G401 (cell line): ENCODE measurements around the gene DISC1. TPM values are rescaled to one million over a fixed set of nuclear protein-coding genes. Genes with fewer than 3 reads are reported as not detected.
A peak's percentile ranks its signal among the peaks of the same experiment; 100 is the strongest.
"Not testable (repeated sequence)": the region's sequence is repeated elsewhere in the genome, so short reads cannot be mapped to it uniquely, and the experiment has no call there.

ENCODE experiments used
- DNase-seq: peaks from one replicate; pipeline ENCODE4 v3.0.0-alpha.2; 2015; ENCODE audit warnings: low spot score
- in situ Hi-C: cut with HindIII; loops from 2 replicates; pipeline ENCODE4 v1.10.0; 2016; ENCODE audit warnings: low sequenced_read_pairs, mixed read lengths
- total RNA-seq: library from RNA; depleted of rRNA; stranded (reverse); fragments of >200 nt; shearing (Covaris generic); gene quantifications from 2 replicates; pipeline ENCODE4 v1.2.3, GENCODE V29; 2014

DISC1 gene
- total RNA-seq, 1 experiment from 2014 or later = 6.1 TPM

DNA sequence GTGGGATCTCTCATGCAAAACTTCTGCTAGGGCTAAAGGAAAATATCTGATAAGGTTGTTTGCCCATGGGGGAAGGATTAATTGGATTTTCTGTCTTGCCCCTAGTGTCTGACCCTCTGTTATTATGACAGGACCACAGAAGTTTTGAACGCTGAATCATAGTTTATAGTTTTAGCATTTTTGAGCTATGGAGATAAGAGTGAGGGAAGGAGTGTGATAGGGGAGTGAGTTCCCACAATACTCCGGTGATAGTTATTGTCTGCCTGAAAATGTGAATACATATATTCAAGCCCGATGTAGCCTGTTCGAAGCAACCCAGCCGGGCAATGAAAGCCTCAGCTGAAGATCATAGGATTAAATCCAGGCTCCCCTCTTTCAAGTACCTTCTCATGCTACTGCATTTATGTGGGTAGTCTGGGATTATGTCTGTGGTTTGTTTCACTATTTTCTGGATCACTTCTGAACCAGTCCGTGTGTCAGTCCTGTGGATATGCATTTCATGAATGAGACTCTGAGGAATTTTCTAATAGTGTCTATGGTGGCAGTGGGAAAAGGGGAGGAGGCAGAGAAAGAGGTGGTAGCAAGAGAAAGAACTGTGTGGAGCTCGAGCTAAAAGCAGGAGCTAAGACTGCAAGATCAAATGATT lies 258.7 kb downstream of the DISC1 start:
- in situ Hi-C loops = no loop called here
- no peak for DNase-seq

DNA sequence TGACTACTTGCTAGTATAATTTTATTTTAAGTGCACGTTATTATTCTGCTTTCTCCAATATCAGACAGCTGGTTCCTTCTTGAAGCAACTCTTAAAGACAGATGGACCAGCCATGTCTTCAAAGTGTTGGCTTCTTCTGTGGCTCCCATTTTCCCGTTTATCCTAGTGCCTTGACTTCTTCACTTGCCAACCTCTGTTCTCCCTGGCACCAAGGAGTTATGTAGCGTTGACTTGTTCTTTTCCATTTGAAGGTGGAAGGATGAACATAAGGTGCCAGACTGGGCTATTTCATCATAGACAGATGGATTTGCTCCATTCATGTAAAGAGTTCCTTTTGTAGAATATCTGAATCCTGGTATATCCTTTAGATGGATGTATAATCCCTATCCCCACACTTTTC lies 260.6 kb downstream of the DISC1 start:
- in situ Hi-C loops = no loop called here
- no peak for DNase-seq

DNA sequence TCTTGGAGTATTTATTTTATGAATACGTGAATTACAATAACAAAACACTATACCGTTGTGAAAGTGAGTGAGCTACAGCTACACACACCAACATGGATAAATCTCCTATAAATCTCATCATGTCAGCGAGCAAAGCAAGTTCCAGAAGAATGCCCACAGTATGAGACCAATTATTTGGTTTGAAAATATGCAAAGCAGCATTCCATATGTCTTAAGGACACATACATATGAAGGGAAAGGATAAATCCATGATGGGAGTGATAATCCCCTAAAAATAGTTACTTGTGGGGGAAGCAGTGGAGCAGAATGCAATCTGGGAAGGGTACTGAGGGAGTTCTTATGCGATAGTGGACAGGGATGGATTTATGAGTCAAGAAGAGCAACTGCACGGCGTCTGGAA lies 261.3 kb downstream of the DISC1 start:
- in situ Hi-C loops = no loop called here

DNA sequence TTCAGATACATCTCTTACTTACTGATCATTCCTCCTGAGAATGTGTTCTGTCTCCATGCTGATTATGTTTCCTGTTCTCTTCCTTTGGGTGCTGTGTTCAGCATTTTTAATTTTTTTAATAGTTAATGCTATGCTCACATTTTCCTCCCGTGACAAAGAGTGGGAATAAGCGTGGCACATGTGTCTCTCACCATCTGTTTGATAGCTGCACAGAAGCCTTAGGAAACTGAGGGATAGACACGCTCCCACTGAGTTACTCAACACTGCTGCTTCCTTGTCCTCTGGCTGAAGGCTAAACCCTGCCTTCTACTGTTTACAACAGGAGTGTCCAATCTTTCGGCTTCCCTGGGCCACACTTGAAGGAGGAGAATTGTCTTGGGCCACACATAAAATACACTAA lies 264.2 kb downstream of the DISC1 start:
- in situ Hi-C loops = no loop called here
- no peak for DNase-seq

More for the DNA sequence above, 261.3 kb downstream of the DISC1 start:
- no peak for DNase-seq

DNA sequence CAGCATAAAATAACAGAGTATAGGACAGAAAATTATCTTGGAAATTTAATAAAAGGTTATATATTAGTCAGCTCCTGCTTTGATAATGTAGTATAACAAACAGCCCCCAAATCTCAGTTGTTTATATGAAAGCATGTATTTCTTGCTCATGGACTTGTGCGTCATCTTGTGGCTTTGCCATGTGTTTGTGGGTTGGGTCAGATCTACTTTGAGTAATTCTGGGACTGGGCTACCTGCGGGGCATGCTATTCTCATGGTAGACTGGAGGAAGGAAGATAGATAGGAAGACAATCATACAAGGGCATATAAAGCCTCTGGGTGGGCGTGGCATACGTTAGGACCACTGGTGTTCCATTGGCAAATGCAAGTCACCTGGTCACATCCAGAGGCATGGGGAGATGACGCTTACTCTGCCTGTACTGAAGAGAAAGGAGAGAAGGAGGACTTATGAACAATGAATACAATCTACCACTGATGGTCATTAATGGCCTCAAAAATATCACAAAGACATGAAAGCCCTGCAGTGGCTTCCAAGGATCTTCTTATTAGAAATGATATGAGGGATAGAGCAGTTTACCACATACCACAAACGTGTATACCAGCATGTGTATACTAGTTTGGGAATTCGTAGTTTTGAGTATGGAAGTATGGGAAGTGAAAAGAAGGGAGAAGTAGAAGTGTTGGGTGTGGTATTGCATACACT lies 267.0 kb downstream of the DISC1 start:
- DNase-seq = no peak
- in situ Hi-C loops = no loop called here

DNA sequence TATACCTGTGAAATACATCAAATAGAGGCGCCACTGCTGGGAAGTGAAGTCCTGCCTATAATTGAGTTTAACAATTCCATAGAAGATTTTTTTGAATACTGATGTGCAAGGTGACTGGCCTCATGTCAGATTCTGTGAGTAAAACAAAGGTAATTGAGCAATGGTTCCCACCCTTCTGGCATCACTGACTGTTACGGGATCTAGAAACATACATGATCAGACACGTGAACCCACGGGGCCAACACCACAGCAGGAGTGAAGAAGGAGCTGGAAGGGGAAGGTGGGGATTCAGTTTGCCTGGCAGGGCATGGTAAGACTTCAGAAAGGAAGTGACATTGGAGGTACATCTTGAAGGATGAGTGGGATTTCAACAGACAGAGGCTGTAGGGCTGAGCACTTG lies 270.2 kb downstream of the DISC1 start:
- in situ Hi-C loops = no loop called here

DNA sequence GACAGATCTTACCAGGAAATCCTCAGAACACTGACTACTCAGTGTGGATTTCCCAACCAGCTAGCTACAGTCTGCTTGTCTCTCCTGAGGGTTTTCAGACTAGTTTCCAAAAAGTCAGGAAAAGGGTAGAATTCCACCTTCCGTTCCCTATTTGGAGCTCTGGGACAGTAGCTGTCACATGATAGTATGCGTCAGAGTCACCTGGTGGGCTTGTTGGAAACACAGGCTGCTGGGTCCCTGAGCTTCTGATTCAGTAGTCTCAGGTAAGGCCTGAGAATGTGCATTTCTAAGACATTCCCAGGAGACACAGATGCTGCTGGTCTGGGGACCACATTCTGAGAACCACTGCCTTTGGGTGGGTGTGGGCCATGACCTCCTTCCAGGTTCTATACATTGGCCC lies 272.5 kb downstream of the DISC1 start:
- in situ Hi-C loops = no loop called here

More for the DNA sequence above, 270.2 kb downstream of the DISC1 start:
- DNase-seq = no peak

DNA sequence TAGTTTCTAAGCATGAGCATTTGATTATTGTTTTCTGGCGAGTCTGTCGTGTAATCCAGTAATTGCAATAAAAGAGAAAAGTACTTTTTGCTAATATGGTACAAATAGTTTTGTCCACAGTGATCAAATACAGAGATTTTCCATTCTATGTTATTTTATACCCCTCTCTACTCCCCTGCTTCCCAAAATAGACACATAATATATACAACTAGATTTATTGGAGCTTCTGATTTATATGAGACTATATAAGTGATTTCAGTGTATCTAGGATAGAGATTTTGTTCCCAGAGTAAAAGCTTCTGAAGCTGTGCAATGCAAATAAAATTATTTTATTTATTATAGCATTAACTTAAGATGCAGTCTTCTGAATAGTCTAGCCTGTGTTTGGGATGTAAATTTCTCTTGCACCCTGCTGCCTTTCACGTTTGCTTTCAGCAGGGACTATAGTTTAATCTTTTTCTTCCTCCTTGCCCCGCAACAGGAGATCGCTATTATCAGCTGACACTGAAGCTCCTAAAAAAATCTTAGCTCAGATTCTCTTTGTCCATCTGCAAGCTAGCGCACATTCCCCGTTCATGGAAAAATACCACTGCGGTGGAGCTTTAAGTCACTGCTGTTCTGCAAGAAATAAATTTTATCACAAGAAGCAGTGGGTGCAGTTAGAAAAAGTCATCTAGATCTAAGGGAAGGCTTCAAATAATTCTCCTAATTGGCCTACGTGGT lies 273.3 kb downstream of the DISC1 start:
- in situ Hi-C loops = no loop called here
- DNase-seq = no peak

More for the DNA sequence above, 272.5 kb downstream of the DISC1 start:
- DNase-seq = no peak

DNA sequence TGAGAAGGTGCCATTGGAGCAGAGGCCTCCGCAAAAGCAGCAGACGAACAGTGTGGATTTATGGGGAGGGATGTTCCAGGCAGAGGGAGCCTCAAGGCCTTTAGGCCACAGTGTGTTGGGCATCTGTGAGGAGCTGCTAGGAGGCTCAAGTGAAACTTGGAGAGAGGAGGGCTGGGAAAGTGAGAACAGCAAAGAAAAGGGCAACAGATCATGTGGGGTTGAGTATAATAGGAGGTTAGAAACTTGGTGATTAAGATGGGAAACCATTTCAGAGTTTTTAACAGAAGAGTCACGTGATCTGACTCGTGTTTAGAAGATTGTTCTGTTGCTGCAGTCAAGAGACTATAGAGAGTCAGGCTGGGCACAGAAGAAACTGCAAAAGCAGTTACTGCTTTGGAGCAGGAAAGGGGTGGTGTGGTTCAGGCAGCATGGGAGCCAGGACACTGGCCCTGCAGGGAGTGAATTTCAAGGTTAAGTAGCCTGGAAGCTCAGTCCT lies 277.0 kb downstream of the DISC1 start:
- DNase-seq = no peak
- in situ Hi-C loops = no loop called here

DNA sequence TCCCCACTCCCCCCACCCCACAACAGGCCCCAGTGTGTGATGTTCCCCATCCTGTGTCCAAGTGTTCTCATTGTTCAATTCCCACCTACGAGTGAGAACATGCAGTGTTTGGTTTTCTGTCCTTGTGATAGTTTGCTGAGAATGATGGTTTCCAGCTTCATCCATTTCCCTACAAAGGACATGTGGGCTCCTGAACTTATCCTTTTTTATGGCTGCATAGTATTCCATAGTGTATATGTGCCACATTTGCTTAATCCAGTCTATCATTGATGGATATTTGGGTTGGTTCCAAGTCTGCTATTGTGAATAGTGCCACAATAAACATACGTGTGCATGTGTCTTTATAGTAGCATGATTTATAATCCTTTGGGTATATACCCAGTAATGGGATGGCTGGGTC lies 280.7 kb downstream of the DISC1 start:
- DNase-seq = not testable (repeated sequence)

DNA sequence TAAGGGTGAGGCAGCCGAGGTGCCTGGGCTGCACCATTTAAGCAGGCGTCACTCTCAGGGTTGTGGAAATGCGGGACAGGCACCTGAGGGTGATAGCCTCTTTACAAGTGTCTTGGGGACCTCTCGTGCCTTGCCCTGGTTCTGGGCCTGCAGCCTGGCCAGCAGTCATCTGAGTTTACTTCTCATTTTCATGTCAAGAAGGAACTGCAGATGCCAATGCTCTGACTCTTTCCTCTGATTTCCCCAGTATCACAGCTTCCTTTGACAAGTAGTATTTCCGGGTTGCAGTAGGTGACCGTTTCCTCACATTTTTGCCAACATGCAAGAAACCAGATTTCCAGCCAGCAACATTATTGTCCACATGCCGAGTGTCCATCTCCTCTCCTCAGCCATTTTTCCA lies 286.9 kb downstream of the DISC1 start:
- in situ Hi-C loops = no loop called here
- DNase-seq = no peak

More for the DNA sequence above, 280.7 kb downstream of the DISC1 start:
- in situ Hi-C loops = not testable (repeated sequence)

DNA sequence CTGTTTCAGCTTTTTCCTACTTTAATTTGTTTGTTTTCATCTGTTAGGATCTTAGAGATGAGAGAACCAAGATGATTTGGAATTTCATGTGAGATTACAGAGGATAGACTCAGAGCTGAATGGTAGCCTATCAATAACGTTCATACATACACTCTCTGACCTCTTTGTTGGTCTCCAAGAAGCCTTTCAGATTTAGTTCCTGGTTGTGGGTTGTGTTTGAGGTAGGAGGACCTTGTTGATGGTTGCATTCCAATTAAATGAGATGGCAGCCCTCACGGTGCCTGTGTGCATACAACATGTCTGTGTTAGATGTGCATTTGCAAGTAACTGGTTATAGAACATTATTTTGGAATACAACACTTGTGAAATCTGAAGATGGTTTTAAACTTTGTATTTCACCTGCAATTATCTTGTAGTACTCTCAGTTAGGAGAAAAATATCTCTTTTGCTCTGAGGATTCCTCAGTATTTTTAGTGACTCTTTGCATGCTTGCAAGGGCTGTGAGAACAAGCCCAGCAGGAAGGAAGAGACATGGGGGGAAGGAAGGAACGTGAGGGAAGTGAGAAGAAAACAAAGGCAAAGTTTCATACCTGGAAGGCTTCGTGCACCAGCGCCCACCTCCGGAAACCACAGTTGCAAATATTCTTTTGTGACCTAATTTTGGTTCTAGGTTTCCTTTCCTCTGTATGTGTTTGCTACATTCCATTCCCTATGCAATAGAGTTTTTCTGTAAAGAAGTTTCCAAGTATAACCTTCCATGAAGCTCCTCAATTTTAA lies 291.8 kb downstream of the DISC1 start:
- in situ Hi-C loops = no loop called here
- no peak for DNase-seq

DNA sequence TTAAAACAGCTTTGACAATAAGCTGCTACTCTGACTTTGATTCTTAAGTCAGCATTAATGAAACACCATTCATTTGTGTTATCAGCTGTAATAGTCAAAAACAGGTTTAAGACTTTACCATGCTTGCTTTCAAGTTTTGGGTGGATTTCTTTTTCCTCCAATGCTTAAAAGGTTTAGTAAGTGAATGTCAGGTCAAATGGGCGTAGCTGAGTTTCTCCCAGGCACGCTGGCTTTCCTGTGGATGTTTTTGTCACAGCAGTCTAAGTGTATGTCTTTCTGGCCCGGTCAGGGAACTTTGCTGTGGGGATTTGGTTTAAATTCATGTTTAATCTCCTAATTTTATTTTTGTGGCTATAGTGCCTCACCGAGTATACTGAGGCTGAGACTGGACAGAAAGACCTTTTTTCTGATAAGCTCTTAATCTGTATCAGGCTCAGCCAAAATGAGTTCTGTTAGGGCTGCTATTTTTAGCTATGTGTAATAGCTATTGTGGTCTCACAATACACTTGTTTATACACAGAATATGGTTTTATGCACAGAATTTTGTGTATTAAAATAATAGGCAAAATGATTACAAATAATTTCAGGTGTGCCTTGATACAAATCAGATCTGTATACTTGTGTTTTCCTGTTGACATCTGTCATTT lies 292.8 kb downstream of the DISC1 start:
- no peak for DNase-seq
- in situ Hi-C loops = no loop called here

DNA sequence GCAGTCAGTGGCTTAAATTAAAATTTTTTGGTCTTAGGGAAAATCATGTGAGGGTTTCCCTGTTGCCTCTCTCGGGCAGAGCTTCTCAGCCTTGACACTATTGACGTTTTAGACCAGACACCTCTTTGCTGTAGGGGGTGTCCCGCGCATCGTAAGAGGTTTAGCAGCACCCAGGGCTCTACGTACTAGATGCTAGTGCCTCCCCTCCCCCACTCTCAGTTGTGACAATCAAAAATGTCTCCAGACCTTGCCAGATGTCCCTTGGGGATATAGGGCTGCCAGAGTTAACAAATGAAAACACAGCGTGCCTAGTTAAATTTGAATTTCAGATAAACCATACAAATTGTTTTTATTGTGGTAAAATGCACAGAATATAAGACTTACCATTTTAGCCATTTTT lies 293.3 kb downstream of the DISC1 start:
- DNase-seq = no peak
- in situ Hi-C loops = no loop called here

DNA sequence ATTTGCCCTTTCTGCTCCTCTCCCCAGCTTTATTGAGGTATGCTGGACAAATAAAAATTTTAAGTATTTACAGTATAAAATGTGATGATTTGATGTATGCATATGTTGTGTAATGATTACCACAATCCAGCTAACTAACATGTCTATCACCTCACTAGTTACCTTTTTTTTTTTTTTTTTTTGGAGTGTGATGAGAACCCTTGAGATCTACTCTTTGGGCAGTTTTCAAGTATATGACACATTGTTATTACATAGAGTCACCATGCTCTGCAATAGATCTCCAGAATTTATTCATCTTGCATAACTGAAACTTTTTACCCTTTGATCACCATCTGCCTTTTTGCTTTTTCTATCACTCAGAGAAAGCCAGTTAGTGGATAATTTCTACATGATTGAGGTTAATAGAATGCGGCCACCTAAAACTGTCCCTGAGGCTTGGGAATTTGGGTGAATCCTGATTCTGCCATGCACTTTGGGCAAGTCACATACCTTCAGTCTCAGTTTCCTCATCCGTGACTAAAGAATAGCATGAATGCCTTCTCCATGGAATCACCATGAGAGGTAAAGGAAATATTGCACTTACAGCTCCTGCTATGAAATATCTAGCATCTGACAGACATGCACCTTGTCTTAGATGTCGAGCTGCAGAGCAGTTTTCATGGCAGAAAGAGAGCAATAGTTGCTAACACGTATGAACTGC lies 295.2 kb downstream of the DISC1 start:
- in situ Hi-C loops = no loop called here
- DNase-seq = no peak

DNA sequence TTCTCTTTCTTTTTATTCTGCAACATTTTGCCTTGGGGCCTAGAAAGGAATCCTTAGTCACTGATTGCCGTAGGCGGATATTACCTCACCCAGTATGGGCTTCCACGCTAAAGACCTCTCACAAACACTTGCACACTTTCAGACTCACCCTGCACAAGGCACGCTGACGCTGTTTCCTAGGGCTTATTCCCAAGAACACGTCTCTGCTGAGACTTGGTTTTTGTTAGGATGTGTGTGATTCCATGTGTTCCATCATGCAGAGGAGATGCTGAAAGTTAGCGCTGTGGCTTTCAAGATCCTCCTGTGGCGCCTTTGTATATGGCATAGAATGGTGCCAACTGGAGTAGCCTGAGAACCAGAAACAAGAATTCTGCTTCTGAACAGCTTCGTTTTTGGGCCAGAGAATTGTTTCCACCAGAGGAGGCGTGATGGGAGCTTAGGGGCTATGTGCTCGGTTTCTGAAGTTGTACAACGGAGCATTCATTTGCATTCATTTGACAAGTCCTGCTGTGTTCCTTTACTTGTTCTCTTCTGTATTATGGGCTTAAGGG lies 297.0 kb downstream of the DISC1 start:
- in situ Hi-C loops = no loop called here
- DNase-seq = peak; percentile 11

DNA sequence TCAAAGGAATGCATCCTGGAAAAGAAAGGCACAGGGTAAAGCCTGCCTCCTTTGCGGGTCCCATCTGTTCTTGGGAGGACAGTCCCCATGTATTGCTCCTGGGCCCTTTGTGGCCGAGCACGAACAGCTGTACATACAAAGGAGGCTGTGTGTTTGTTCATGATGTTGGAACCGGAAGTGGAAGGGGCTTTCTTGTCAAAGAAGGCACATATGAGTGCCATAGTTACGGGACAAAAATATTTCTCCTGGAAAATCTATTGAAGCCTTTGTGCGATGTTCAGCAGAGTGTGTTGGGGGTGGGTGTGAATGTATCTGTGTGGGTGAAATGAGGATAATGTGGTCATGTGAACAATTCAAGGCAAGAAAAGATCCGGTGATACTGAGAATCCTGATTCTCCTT lies 297.6 kb downstream of the DISC1 start:
- no peak for DNase-seq

DNA sequence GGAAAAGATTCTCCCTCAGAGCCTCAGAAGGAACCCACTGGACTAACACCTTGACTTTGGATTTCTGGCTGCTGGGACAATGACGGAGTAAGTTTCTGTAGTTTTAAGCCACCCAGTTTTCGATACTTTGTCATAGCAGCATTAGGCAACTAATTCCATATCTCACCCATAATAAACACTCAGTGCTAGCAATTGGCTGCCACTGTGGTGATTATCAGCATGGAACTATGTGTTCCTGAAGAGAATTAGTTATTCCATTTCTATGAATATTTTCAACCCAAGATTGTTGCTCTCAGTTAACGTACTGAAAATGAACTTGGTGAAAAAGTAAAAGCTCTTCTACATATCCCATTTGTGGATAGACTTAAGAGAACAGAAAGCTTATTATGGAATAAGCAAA lies 299.3 kb downstream of the DISC1 start:
- in situ Hi-C loops = no loop called here
- DNase-seq = no peak

More for the DNA sequence above, 297.6 kb downstream of the DISC1 start:
- in situ Hi-C loops = no loop called here
